ENCODE results near the gene AGAP1. TPM values are rescaled to one million over a fixed set of nuclear protein-coding genes. Genes with fewer than 3 reads are reported as not detected.
A peak's percentile ranks its signal among the peaks of the same experiment; 100 is the strongest.

Gene AGAP1
- total RNA-seq, 1 donor from 2014 or later = 47.2 TPM

GRCh38 chr2:235661167-235661937 lies 167.5 kb downstream of the AGAP1 start:
- Mint-ChIP-seq H3K27me3 (peaks cover 5% of the 10 kb centered on the region), H3K4me3 (ENCODE audit: low read depth) (no peak overlapping the region), H3K4me1 (ENCODE audit: low read depth) (peaks cover 31% of the 10 kb centered on the region), H3K36me3 (ENCODE audit: insufficient read depth) (peaks cover 1% of the 10 kb centered on the region), H3K27ac (no peak overlapping the region), H3K9me3 (ENCODE audit: low read depth) (no peaks in the 10 kb centered on the region)
- TF ChIP-seq, protein P1, sequence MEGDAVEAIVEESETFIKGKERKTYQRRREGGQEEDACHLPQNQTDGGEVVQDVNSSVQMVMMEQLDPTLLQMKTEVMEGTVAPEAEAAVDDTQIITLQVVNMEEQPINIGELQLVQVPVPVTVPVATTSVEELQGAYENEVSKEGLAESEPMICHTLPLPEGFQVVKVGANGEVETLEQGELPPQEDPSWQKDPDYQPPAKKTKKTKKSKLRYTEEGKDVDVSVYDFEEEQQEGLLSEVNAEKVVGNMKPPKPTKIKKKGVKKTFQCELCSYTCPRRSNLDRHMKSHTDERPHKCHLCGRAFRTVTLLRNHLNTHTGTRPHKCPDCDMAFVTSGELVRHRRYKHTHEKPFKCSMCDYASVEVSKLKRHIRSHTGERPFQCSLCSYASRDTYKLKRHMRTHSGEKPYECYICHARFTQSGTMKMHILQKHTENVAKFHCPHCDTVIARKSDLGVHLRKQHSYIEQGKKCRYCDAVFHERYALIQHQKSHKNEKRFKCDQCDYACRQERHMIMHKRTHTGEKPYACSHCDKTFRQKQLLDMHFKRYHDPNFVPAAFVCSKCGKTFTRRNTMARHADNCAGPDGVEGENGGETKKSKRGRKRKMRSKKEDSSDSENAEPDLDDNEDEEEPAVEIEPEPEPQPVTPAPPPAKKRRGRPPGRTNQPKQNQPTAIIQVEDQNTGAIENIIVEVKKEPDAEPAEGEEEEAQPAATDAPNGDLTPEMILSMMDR (IDR thresholded peaks at IDR 0.05; ENCODE audit: unreplicated experiment) = no peak
- DNase-seq (ENCODE audit: low spot score, unreplicated experiment) = no peak

DNA sequence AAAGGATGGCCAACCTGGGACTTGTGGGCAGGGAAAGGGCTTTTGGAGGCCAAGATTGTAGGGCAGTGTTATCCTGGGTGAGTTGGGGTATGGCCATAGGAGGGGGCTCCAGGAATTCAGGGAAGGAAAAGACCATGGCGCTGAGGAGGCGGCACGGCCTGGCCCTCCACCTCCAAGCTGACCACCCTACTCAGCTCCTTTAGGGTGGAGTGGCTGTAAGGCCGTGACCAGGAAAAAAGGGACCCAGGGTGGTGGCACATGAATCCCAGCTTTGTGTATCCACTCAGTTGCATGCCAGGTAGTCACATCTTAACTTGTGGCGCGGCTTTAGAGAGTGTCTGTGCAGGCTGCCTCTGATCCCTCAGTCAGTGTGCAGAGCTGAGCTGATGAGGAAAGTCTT lies 168.1 kb downstream of the AGAP1 start:
- H3K9me3 Mint-ChIP-seq (ENCODE audit: low read depth) = no peaks in the 10 kb centered on the region
- no peak overlapping the region for H3K27ac Mint-ChIP-seq
- DNase-seq (ENCODE audit: low spot score, unreplicated experiment) = no peak
- H3K36me3 Mint-ChIP-seq (ENCODE audit: insufficient read depth) = no peaks in the 10 kb centered on the region
- H3K4me3 Mint-ChIP-seq (ENCODE audit: low read depth) = no peak overlapping the region
- TF ChIP-seq, protein P1 (IDR thresholded peaks at IDR 0.05; ENCODE audit: unreplicated experiment) = no peak
- peaks cover 31% of the 10 kb centered on the region for H3K4me1 Mint-ChIP-seq (ENCODE audit: low read depth)
- H3K27me3 Mint-ChIP-seq = peaks cover 5% of the 10 kb centered on the region

DNA sequence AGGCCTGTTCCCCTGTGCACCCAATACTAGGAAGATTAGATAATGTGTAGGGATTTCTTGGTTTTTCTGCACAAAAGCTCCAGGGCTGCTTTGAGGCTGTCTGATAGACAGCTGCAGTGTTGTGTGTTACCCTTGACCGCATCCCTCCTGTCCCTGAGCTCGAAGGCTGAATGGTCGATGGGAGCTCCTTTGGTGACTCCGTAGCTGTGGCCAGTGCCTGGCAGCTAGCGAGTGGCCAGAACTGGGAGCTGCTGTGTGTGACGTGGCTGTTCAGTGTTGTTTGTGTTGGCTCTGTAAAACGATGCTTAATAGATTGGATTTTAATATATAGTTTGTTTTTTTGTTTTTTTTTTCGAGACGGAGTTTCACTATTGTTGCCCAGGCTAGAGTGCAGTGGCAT lies 170.0 kb downstream of the AGAP1 start:
- TF ChIP-seq, protein P1 (IDR thresholded peaks at IDR 0.05; ENCODE audit: unreplicated experiment) = no peak
- Mint-ChIP-seq H3K27me3 (peaks cover 5% of the 10 kb centered on the region), H3K4me1 (ENCODE audit: low read depth) (peaks cover 25% of the 10 kb centered on the region), H3K4me3 (ENCODE audit: low read depth) (no peak overlapping the region), H3K36me3 (ENCODE audit: insufficient read depth) (no peaks in the 10 kb centered on the region), H3K27ac (no peak overlapping the region), H3K9me3 (ENCODE audit: low read depth) (no peaks in the 10 kb centered on the region)
- no peak for DNase-seq (ENCODE audit: low spot score, unreplicated experiment)

GRCh38 chr2:235665661-235666212 lies 171.9 kb downstream of the AGAP1 start:
- TF ChIP-seq, protein P1 (IDR thresholded peaks at IDR 0.05; ENCODE audit: unreplicated experiment) = no peak
- Mint-ChIP-seq H3K4me3 (ENCODE audit: low read depth) (peak overlapping the region; percentile 23), H3K27me3 (peaks cover 3% of the 10 kb centered on the region), H3K9me3 (ENCODE audit: low read depth) (no peaks in the 10 kb centered on the region), H3K36me3 (ENCODE audit: insufficient read depth) (no peaks in the 10 kb centered on the region), H3K4me1 (ENCODE audit: low read depth) (peaks cover 11% of the 10 kb centered on the region), H3K27ac (no peak overlapping the region)
- no peak for DNase-seq (ENCODE audit: low spot score, unreplicated experiment)

DNA sequence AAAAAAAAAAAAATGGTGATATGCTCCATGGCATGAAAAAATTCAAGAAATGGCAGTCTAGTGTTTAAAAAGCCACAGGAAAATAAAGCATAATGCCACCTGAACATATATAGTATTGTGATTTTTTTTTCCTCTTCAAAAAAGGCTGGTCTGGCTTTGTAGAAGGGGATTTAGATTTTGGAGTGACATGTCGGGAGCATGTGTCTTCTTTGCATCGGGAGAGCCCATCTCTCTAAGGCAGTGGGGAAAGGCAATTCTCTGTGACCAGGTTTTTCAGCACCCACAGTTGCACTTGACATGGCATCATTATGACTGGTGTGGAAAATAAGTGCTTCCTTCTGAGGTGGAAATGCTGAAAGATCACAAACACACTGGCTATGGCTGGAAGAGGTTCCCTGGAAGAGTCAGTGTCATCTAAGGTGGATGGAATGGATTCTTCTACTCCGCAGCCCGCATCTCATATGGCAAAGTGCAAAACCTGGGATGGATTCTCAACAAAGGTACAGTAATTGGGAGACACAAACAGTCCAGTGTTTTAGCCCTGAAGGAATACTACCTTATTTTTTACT lies 172.5 kb downstream of the AGAP1 start:
- no peak for DNase-seq (ENCODE audit: low spot score, unreplicated experiment)
- no peaks in the 10 kb centered on the region for H3K9me3 Mint-ChIP-seq (ENCODE audit: low read depth)
- no peak overlapping the region for H3K27ac Mint-ChIP-seq
- TF ChIP-seq, protein P1 (IDR thresholded peaks at IDR 0.05; ENCODE audit: unreplicated experiment) = no peak
- no peaks in the 10 kb centered on the region for H3K36me3 Mint-ChIP-seq (ENCODE audit: insufficient read depth)
- peaks cover 3% of the 10 kb centered on the region for H3K27me3 Mint-ChIP-seq
- H3K4me1 Mint-ChIP-seq (ENCODE audit: low read depth) = peaks cover 7% of the 10 kb centered on the region
- peak overlapping the region; percentile 23 for H3K4me3 Mint-ChIP-seq (ENCODE audit: low read depth)

All from progenitor cell of endocrine pancreas (in vitro differentiated cells).